Body of pancreas (tissue), 4 donors: Measurements from ENCODE around the gene CA5A. TPM values are rescaled to one million over a fixed set of nuclear protein-coding genes. Genes with fewer than 3 reads are reported as not detected.
"Not testable (repeated sequence)": the region's sequence is repeated elsewhere in the genome, so short reads cannot be mapped to it uniquely, and the experiment has no call there.

Source experiments
- ATAC-seq: fragments of 150-250 bp; one replicate; pipeline ENCODE4 v1.9.1; 2016
- DNase-seq, 4 donors: peaks; one replicate each; pipeline ENCODE4 v3.0.0-alpha.2; 2019
- H3K27ac ChIP-seq, 4 donors: fragments of 200-600 bp; sonication (generic); 1 replicate in 3 of 4; 2 replicates in 1 of 4; pipeline versions ENCODE4 v1.5.1 to v1.6.1; 2016 to 2019; ENCODE audit warnings: mild to moderate bottlenecking in 1 of 4, mixed read lengths in 1 of 4, moderate library complexity in 1 of 4
- H3K27me3 ChIP-seq, 2 donors: fragments of 200-600 bp; sonication (generic); one replicate each; pipeline ENCODE4 v1.6.0; 2016; ENCODE audit warnings: mild to moderate bottlenecking in 1 of 2
- H3K36me3 ChIP-seq, 2 donors: fragments of 200-600 bp; sonication (generic); replicated peaks in 1 of 2; 2 replicates each; pipeline ENCODE4 v1.5.1; 2016; ENCODE audit warnings: low read depth in 2 of 2; ENCODE audit not compliant: insufficient read depth in 1 of 2
- H3K4me1 ChIP-seq: fragments of 200-600 bp; sonication (generic); one replicate; pipeline ENCODE4 v1.6.0; 2016
- H3K4me3 ChIP-seq, 2 donors: fragments of 200-600 bp; sonication (generic); 1 replicate in 1 of 2; 2 replicates in 1 of 2; pipeline ENCODE4 v1.5.1; 2016 to 2019
- H3K9me3 ChIP-seq, 3 donors: fragments of 200-600 bp; sonication (generic); 1 replicate in 2 of 3; 2 replicates in 1 of 3; pipeline ENCODE4 v1.5.1; 2016
- POLR2A ChIP-seq, 3 donors: fragments of 450-650 bp; IDR thresholded peaks; one replicate each; pipeline ENCODE4 v1.6.1; 2016; ENCODE audit warnings: antibody characterized with exemption in 3 of 3, mild to moderate bottlenecking in 2 of 3
- WGBS, 2 donors: methylation state at CpG; one replicate each; pipeline ENCODE4 v1.1.5; 2017; 5-methylcytosine and 5-hydroxymethylcytosine counted together
- intact Hi-C: fragments of 100-400 bp; cut with DNase I; formaldehyde crosslinking; loops from one replicate; pipeline ENCODE4 v1.15.1; 2023
- total RNA-seq, 2 donors: library from RNA; depleted of rRNA; stranded (reverse); fragments of >200 nt; gene quantifications; one replicate each; pipeline ENCODE4 v1.1.0, GENCODE V29; 2016
- TF ChIP-seq, protein P1 (sequence below), 7 experiments: fragments of 450-650 bp in 4 of 7; fragments of 200-600 bp in 3 of 7; sonication (generic) in 3 of 7; IDR thresholded peaks; one replicate each; pipeline ENCODE4 v1.5.1; 2016 to 2019; ENCODE audit warnings: antibody characterized with exemption in 7 of 7

Gene CA5A
- total RNA-seq, 2 donors from 2014 or later, result not detected

DNA sequence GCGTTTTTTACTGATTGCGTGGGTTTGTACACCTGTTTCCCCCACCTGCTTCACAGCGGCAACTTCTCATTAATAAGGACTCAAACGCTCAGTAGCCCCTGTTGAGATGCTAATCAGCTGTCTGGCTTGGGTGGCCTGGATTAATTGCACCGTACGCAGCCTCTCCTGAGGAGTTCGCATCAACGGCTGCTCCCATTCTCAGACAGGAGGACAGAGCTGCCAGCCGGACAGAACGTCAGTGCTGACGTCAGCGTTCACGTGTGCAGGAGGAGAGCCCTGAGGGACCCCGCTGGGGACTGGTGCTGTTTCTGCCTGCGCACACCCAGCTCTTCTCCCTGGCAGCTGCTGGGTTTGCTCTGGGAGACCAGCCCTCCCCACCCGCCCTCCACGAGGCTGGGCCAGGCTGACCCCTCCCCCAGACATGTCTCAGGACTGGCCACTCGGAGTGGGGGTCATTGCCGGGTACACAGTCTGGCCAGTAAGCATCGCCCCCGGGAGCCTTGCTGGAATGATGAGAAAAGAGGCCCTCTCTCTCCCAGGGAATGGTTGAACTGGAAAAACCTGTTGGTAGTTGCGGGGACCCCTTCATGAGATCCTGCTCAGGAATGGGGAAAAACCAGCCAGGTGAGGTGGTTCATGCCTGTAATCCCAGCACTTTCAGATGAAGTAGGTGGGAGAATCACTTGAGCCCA lies 9.2 kb upstream of the CA5A start:
- peak; percentile 39 to 79 (median 76) for TF ChIP-seq POLR2A (IDR thresholded peaks at IDR 0.05)
- TF ChIP-seq, protein P1, sequence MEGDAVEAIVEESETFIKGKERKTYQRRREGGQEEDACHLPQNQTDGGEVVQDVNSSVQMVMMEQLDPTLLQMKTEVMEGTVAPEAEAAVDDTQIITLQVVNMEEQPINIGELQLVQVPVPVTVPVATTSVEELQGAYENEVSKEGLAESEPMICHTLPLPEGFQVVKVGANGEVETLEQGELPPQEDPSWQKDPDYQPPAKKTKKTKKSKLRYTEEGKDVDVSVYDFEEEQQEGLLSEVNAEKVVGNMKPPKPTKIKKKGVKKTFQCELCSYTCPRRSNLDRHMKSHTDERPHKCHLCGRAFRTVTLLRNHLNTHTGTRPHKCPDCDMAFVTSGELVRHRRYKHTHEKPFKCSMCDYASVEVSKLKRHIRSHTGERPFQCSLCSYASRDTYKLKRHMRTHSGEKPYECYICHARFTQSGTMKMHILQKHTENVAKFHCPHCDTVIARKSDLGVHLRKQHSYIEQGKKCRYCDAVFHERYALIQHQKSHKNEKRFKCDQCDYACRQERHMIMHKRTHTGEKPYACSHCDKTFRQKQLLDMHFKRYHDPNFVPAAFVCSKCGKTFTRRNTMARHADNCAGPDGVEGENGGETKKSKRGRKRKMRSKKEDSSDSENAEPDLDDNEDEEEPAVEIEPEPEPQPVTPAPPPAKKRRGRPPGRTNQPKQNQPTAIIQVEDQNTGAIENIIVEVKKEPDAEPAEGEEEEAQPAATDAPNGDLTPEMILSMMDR (IDR thresholded peaks at IDR 0.05), result no peak
- intact Hi-C loops, result no loop called here
- Histone ChIP-seq H3K27me3 (no peaks in the 10 kb centered on the region), H3K36me3 (no peaks in the 10 kb centered on the region), H3K4me3 (no peak overlapping the region), H3K9me3 (no peaks in the 10 kb centered on the region), H3K27ac (peak overlapping the region; percentile 77 to 92 (median 90)), H3K4me1 (peaks cover 22% of the 10 kb centered on the region)
- DNase-seq, result peak; percentile 82 to 91 (median 86)
- peak; percentile 87 for ATAC-seq
- 15 to 16% methylated on average over 6 to 20 of the region's 22 CpGs for WGBS, 2 donors

DNA sequence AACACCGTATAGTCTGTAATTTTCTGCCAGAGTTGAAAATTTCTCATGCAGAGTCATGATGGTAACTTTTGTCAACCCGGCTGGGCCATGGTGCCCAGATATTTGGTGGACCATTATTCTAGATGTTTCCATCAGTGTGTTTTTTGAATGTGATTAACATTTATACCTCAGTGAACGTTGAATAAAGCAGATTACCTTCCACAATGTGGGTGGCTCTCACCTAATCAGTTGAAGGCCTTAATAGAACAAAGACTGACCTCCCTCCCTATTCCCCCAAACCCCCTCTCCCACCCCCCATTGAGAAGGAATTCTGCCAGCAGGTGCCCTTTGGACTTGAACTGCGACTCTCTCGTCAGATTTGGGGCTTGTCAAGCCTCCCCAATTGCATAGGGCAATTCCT lies 6.4 kb upstream of the CA5A start:
- H3K4me3 ChIP-seq, result no peak overlapping the region
- no peak for TF ChIP-seq POLR2A (IDR thresholded peaks at IDR 0.05)
- TF ChIP-seq, protein P1 (IDR thresholded peaks at IDR 0.05), result no peak
- WGBS, 2 donors, result 66 to 73% methylated on average over 5 of the region's 5 CpGs
- no peaks in the 10 kb centered on the region for H3K27me3 ChIP-seq
- H3K27ac ChIP-seq, result no peak overlapping the region
- intact Hi-C loops, result no loop called here
- DNase-seq (no peak), ATAC-seq (no peak)
- H3K9me3 ChIP-seq, result no peaks in the 10 kb centered on the region
- no peaks in the 10 kb centered on the region for H3K36me3 ChIP-seq
- peaks cover 18% of the 10 kb centered on the region for H3K4me1 ChIP-seq

DNA sequence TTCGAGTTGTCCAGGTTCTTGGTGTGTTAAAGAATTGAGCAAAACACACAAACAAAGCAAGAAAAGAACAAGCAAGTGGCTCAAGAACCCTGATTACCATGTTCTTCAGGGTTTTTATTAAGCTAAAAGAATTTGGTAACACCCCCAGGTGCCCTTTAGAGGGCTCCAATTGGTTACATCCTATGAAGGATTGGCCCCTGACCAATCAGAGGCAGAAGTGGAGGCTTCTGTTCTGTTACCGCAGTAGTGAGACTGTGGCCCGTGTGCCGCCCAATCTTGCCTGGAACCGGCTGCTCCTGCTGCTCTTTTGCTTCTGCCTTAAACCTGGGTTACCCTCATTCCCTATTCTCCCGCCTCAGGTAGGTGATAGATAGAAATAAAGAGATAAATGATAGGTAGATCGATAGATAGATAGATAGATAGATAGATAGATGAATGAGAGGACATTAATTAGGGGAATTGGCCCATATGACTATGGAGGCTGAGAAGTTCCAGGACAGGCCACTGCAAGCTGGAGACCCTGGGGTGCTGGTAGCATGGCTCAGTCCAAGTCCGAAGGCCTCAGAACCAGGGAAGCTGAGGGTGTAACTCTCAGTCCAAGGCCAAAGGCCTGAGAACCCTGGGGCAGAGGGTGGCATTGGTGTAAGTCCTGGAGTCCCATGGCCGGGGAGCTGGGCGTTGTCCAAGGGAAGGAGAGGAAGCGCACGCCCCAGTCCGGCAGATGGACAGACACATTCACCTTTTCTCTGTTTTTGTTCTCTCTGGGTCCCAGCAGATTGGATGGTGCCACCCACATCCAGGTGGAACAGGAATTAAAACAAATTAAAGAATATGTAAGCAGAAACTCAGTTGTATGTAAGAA lies 3.5 kb upstream of the CA5A start:
- TF ChIP-seq, protein P1 (IDR thresholded peaks at IDR 0.05), result no peak
- TF ChIP-seq POLR2A (IDR thresholded peaks at IDR 0.05), result no peak
- Histone ChIP-seq H3K27me3 (no peaks in the 10 kb centered on the region), H3K4me1 (peaks cover 2% of the 10 kb centered on the region), H3K4me3 (no peak overlapping the region), H3K36me3 (no peaks in the 10 kb centered on the region), H3K9me3 (no peaks in the 10 kb centered on the region), H3K27ac (no peak overlapping the region)
- ATAC-seq (no peak), DNase-seq (no peak)
- intact Hi-C loops, result no loop called here
- 85 to 86% methylated on average over 13 of the region's 13 CpGs for WGBS, 2 donors

DNA sequence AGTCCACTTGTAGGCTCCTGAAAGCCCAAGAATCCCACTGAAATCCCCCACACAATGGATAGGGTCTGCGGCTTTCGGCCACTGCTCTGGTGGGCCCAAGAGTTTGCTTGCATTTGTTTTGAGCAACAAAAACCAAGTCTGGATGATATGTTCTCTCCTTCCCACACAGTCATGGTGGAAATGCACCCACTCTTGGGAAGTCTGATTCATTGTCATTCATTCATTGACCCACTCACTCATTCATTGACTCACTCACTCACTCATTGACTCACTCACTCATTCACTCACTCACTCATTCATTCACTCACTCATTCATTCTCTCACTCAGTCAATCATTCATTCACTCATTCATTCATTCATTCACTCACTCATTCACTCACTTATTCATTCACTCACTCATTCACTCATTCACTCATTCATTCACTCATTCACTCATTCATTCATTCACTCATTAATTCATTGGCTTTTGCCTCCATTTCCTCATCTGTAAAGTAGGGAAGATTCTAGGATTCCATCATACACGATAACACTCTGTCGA lies 2.2 kb upstream of the CA5A start:
- Histone ChIP-seq H3K27ac (no peak overlapping the region), H3K27me3 (no peaks in the 10 kb centered on the region), H3K4me3 (no peak overlapping the region), H3K4me1 (no peaks in the 10 kb centered on the region), H3K36me3 (no peaks in the 10 kb centered on the region), H3K9me3 (no peaks in the 10 kb centered on the region)
- no peak for TF ChIP-seq POLR2A (IDR thresholded peaks at IDR 0.05)
- TF ChIP-seq, protein P1 (IDR thresholded peaks at IDR 0.05), result no peak
- ATAC-seq (no peak), DNase-seq (no peak)
- intact Hi-C loops, result no loop called here
- WGBS, 2 donors, result 82 to 94% methylated on average over 4 of the region's 4 CpGs

DNA sequence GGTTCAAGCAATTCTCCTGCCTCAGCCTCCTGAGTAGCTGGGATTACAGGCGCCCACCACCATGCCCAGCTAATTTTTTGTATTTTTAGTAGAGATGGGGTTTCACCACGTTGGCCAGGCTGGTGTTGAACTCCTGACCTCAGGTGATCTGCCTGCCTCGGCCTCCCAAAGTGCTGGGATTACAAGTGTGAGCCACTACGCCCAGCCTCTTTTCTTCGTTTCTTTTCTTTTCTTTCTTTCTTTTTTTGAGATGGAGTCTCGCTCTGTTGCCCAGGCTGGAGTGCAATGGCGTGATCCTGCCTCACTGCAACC lies 858 bp upstream of the CA5A start:
- H3K27ac ChIP-seq, intact Hi-C loops, H3K4me3 ChIP-seq, DNase-seq, H3K36me3 ChIP-seq, H3K9me3 ChIP-seq, ATAC-seq, H3K27me3 ChIP-seq, H3K4me1 ChIP-seq: not testable (repeated sequence)
- WGBS, 2 donors, result 84 to 87% methylated on average over 7 of the region's 7 CpGs

DNA sequence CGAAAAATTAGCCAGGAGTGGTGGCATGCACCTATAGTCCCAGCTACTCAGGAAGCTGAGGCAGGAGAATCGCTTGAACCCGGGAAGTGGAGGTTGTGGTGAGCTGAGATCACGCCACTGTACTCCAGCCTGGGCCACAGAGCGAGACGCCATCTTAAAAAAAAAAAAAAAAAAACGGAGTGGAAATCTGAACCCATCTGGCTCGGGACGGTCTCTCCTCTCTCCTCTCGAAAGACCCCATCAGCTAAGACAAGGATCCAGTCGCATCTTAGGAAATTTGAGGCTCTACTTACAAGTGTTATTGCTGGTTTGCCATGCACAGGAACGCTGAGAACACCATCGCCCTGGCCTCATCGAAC lies 334 bp downstream of the CA5A start:
- H3K27me3 ChIP-seq, H3K4me1 ChIP-seq, H3K4me3 ChIP-seq, H3K9me3 ChIP-seq, H3K27ac ChIP-seq, ATAC-seq, H3K36me3 ChIP-seq, intact Hi-C loops, DNase-seq: not testable (repeated sequence)
- WGBS, 2 donors, result 83 to 86% methylated on average over 14 of the region's 14 CpGs

DNA sequence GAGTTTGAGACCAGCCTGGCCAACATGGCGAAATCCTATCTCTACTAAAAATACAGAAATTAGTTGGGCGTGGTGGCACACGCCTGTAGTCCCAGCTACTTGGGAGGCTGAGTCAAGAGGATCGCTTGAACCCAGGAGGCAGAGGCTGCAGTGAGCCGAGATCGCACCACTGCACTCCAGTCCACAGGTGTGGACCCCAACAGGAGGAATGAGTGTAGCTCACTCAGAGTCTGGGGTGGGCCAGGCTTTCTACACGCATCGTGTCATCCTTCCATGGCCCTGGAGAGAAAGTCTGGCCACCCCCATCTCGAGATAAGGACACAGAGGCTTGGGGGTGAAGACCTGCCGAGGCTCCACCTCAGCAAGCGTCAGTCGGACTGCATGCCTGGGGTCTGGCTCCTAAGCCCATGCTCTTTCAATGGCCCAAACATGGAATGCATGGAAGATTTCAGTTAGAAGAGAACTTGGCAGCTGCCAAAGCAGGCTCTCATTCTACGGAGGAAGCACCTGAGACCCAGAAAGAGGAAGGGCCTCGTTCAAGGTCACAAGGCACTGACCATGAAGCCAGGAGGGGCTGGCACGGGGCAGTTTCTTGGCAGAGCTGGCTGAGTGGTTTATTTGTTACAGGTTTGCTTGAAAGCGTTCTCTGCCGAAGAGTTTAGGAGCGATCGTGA lies 1.4 kb downstream of the CA5A start:
- WGBS, 2 donors, result 79 to 88% methylated on average over 12 to 19 of the region's 19 CpGs
- ATAC-seq, H3K4me3 ChIP-seq, H3K27ac ChIP-seq, intact Hi-C loops, H3K36me3 ChIP-seq, H3K4me1 ChIP-seq, DNase-seq, H3K9me3 ChIP-seq, H3K27me3 ChIP-seq: not testable (repeated sequence)
